Upper lobe of right lung (tissue), 1 donor: ENCODE results near the gene CD79B. TPM values are rescaled to one million over a fixed set of nuclear protein-coding genes. Genes with fewer than 3 reads are reported as not detected.

ENCODE experiments used
- ATAC-seq: fragments of 200-7000 bp; cut with Tn5 transposase; one replicate; pipeline ENCODE4 v1.9.1; 2020; ENCODE audit warnings: mild to moderate bottlenecking, moderate library complexity
- DNase-seq: peaks from one replicate; pipeline ENCODE4 v3.0.0-alpha.2; 2020
- H3K27ac ChIP-seq: fragments of 200-600 bp; one replicate; pipeline ENCODE4 v1.8.0; 2022
- H3K27me3 ChIP-seq: fragments of 200-600 bp; one replicate; pipeline ENCODE4 v1.8.0; 2022; ENCODE audit warnings: mild to moderate bottlenecking
- H3K36me3 ChIP-seq: fragments of 200-600 bp; one replicate; pipeline ENCODE4 v1.8.0; 2022
- H3K4me1 ChIP-seq: fragments of 200-600 bp; one replicate; pipeline ENCODE4 v1.8.0; 2022
- H3K4me3 ChIP-seq: fragments of 200-600 bp; one replicate; pipeline ENCODE4 v1.8.0; 2022; ENCODE audit warnings: mild to moderate bottlenecking
- H3K9me3 ChIP-seq: fragments of 200-600 bp; one replicate; pipeline ENCODE4 v1.8.0; 2022
- intact Hi-C: fragments of 100-400 bp; cut with DNase I; formaldehyde crosslinking; loops from one replicate; pipeline ENCODE4 v1.11.0; 2022
- total RNA-seq: library from RNA; stranded (reverse); fragmentation: NEBNext Ultra II Directional; extraction: Animal tissue kit (Norgen Biotek cat#: 25700); gene quantifications from one replicate; pipeline ENCODE4 v1.2.1, GENCODE V29; 2021
- TF ChIP-seq, protein P1 (sequence below): fragments of 200-600 bp; IDR thresholded peaks from one replicate; pipeline ENCODE4 v1.8.0; 2022; ENCODE audit warnings: antibody characterized with exemption
- donor health status: DM: no; HTN: yes; CAD: no; lungs with severe emphysema.

CD79B gene
- total RNA-seq, 1 donor from 2014 or later, result 4.7 TPM

DNA sequence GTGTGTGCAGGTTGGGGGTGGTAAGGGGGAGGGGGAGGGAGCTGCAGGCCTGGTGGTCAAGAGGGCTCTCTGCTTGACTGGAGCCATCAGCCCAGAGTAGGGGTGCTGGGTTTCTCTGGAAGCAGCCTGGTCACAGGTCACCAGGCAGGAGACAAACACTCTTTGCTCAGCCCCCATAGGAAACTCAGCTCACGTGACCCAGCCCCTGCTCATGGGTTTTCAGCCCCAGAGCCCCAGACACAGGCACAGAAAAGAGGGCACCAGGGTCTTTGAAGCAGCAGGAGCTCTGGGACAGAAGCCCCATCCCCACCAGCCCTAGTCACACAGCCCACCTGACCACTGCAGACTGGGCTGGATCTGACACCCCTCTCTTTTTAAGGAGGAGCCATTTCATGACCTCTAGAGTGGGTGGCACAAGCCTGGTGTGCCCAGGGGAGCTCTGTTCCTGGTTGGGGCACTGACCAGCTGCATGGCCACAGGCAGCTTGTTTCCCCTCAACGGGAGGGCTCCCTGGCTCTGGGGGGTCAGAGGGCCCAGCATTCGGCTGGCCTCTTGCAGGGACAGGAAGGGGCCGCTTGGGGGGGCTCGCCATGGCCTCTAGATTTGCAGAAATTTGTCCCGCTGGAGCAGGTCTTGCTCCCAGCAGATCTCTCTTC lies 13.8 kb upstream of the CD79B start:
- H3K27me3 ChIP-seq, result no peaks in the 10 kb centered on the region
- no peaks in the 10 kb centered on the region for H3K9me3 ChIP-seq
- TF ChIP-seq, protein P1, sequence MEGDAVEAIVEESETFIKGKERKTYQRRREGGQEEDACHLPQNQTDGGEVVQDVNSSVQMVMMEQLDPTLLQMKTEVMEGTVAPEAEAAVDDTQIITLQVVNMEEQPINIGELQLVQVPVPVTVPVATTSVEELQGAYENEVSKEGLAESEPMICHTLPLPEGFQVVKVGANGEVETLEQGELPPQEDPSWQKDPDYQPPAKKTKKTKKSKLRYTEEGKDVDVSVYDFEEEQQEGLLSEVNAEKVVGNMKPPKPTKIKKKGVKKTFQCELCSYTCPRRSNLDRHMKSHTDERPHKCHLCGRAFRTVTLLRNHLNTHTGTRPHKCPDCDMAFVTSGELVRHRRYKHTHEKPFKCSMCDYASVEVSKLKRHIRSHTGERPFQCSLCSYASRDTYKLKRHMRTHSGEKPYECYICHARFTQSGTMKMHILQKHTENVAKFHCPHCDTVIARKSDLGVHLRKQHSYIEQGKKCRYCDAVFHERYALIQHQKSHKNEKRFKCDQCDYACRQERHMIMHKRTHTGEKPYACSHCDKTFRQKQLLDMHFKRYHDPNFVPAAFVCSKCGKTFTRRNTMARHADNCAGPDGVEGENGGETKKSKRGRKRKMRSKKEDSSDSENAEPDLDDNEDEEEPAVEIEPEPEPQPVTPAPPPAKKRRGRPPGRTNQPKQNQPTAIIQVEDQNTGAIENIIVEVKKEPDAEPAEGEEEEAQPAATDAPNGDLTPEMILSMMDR, result no peak
- peaks cover 6% of the 10 kb centered on the region for H3K4me1 ChIP-seq
- DNase-seq (no peak), ATAC-seq (no peak)
- H3K4me3 ChIP-seq, result no peak overlapping the region
- intact Hi-C loops, result no loop called here
- H3K36me3 ChIP-seq, result no peaks in the 10 kb centered on the region
- H3K27ac ChIP-seq, result no peak overlapping the region

DNA sequence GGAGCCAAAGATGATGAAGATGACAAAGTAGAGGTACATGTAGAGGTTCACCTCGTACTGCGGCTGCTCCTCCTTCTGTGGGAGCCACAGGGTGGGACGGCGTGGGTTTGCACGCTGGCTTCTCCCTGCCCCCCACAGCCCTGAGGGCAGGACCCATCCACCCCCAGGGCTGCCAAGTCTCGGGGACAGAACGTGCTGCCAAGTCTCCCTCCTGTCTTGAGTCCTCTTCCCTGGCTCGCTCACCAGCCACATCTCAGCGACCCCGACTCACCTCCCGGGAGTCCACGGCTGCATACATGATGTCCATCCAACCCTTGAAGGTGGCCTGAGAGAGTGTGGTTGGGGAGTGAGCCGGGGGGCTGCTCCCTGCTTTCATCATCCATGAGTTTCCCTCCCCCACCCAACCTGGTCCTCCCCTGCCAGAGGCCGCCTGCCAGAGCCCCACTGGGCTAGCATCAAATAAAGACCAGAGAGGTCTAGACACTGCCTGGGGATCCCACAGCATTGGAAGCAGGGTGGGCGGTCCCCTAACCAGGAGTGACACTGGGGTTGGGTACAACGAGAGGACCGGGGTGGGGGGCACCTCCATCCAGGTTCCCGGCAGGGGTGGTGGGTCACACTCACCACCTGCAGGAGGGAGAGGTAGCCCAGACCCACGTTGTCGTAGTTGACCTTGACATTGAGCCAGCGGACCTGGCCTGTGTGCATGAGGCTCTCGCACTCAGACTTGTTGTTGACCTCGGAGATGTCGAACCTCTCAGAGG lies 12.8 kb upstream of the CD79B start:
- Histone ChIP-seq H3K9me3 (no peaks in the 10 kb centered on the region), H3K36me3 (no peaks in the 10 kb centered on the region), H3K27ac (no peak overlapping the region), H3K4me1 (peaks cover 6% of the 10 kb centered on the region), H3K27me3 (no peaks in the 10 kb centered on the region), H3K4me3 (no peak overlapping the region)
- DNase-seq, result no peak
- ATAC-seq, result no peak
- TF ChIP-seq, protein P1, result no peak
- intact Hi-C loops, result no loop called here

DNA sequence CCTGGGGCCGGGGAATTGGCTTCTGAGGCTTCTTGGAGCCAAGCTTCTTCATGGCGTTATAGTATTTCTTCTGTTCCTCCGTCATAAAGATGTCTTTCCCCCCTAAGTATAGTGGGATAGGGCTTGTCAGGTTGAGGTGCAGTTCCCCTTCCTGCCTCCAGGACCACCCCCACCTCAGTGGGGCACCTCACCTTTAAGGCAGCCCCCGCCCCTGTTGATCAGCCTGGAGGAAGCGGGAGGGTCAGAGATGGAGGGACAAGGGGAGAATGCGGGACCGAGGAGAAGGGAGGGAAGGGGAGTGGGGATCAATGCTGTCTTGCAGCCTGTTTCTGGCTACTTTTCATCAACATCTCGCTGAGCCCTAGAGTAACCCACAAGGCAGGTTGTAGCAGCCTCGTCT lies 11.6 kb upstream of the CD79B start:
- Histone ChIP-seq H3K9me3 (no peaks in the 10 kb centered on the region), H3K36me3 (no peaks in the 10 kb centered on the region), H3K27me3 (no peaks in the 10 kb centered on the region), H3K4me1 (peaks cover 6% of the 10 kb centered on the region), H3K27ac (no peak overlapping the region), H3K4me3 (no peak overlapping the region)
- DNase-seq, result no peak
- TF ChIP-seq, protein P1, result no peak
- ATAC-seq, result no peak
- intact Hi-C loops, result no loop called here

DNA sequence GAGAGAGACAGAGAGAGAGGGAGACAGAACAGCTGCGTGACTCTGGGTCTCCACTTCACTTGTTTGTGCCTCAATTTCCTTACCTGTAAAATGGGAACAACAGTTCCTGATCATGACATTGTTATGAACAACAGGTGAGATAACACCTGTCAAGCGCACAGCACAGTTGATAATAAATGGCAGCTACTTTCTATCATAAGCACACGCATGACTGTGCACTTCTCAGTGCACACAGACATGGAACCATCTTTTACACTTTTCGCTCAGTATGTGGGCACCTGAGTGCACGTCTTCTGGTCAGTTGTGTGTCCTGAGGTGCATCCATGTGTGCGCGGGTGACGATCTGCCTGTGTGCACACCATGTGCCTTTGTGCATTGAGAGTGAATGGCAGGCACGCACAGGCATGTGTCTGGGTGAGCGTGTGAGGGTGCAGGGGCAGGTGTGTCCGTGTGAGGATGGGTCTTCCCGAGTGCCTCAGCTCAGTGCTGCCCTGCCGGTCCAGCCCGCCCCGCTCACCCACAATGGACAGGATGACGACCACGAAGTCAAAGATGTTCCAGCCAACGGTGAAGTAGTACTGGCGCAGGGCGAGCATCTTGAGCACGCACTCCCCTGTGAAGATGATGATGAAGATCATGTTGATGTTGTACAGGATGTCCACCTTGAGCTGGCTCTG lies 10.3 kb upstream of the CD79B start:
- DNase-seq (no peak), ATAC-seq (no peak)
- no peaks in the 10 kb centered on the region for H3K27me3 ChIP-seq
- H3K9me3 ChIP-seq, result no peaks in the 10 kb centered on the region
- no peaks in the 10 kb centered on the region for H3K36me3 ChIP-seq
- intact Hi-C loops, result no loop called here
- no peak overlapping the region for H3K4me3 ChIP-seq
- H3K4me1 ChIP-seq, result peaks cover 6% of the 10 kb centered on the region
- H3K27ac ChIP-seq, result no peak overlapping the region
- TF ChIP-seq, protein P1, result no peak

DNA sequence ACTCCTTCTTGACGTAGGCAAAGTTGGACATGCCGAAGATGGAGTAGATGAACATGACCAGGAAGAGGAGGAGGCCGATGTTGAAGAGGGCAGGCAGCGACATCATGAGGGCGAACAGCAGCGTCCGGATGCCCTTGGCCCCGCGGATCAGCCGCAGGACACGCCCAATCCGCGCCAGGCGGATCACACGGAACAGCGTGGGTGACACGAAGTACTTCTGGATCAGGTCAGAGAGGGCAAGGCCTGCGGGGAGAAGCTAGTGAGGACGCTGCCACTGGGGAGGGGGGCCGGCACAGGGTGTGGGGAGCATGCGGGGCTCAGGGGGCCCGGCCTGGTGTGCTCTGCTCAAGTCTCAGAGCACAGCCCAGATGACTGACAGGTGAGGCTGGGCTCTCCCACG lies 9.6 kb upstream of the CD79B start:
- Histone ChIP-seq H3K36me3 (no peaks in the 10 kb centered on the region), H3K27ac (no peak overlapping the region), H3K4me3 (no peak overlapping the region), H3K9me3 (no peaks in the 10 kb centered on the region), H3K27me3 (no peaks in the 10 kb centered on the region), H3K4me1 (peaks cover 4% of the 10 kb centered on the region)
- TF ChIP-seq, protein P1, result no peak
- ATAC-seq (no peak), DNase-seq (no peak)
- intact Hi-C loops, result no loop called here
